ENCODE measurements around the gene SIN3A. TPM values are rescaled to one million over a fixed set of nuclear protein-coding genes. Genes with fewer than 3 reads are reported as not detected.
"Not testable (repeated sequence)": the region's sequence is repeated elsewhere in the genome, so short reads cannot be mapped to it uniquely, and the experiment has no call there.

The SIN3A gene
- polyA plus RNA-seq, 1 experiment, result 39.5 TPM

DNA sequence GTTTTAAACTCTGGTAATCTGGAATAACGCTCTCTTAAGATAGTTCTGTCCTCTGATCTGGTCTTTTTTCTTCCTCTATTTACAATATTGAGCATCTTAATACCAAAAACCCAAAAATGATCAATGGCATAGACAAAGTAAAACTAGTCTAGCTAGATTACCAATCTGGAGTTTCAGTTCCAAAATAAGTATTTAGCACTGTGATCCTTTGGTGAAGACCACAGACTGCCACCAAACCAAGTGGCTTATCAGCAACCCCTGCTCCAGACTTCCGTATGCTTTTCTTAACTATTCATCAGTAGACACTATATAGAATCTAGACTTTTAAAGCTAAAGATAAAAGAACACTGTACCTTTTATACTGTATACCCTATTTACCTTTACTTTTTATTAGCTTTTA, 47.6 kb downstream of the SIN3A start:
- Histone ChIP-seq H3K27me3 (ENCODE audit: control insufficient read depth, insufficient read depth, low read length) (no peaks in the 10 kb centered on the region), H3K36me3 (ENCODE audit: control insufficient read depth, insufficient read depth, low read length) (peaks cover 6% of the 10 kb centered on the region), H3K4me3 (ENCODE audit: low read depth, low read length) (no peak overlapping the region)
- ChIA-PET CTCF (no interaction called here), POLR2A (no interaction called here)
- TF ChIP-seq, protein P1, sequence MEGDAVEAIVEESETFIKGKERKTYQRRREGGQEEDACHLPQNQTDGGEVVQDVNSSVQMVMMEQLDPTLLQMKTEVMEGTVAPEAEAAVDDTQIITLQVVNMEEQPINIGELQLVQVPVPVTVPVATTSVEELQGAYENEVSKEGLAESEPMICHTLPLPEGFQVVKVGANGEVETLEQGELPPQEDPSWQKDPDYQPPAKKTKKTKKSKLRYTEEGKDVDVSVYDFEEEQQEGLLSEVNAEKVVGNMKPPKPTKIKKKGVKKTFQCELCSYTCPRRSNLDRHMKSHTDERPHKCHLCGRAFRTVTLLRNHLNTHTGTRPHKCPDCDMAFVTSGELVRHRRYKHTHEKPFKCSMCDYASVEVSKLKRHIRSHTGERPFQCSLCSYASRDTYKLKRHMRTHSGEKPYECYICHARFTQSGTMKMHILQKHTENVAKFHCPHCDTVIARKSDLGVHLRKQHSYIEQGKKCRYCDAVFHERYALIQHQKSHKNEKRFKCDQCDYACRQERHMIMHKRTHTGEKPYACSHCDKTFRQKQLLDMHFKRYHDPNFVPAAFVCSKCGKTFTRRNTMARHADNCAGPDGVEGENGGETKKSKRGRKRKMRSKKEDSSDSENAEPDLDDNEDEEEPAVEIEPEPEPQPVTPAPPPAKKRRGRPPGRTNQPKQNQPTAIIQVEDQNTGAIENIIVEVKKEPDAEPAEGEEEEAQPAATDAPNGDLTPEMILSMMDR (IDR thresholded peaks at IDR 0.05; ENCODE audit: insufficient read depth, low read depth, low read length), result no peak
- DNase-seq (ENCODE audit: low read depth), result no peak

DNA sequence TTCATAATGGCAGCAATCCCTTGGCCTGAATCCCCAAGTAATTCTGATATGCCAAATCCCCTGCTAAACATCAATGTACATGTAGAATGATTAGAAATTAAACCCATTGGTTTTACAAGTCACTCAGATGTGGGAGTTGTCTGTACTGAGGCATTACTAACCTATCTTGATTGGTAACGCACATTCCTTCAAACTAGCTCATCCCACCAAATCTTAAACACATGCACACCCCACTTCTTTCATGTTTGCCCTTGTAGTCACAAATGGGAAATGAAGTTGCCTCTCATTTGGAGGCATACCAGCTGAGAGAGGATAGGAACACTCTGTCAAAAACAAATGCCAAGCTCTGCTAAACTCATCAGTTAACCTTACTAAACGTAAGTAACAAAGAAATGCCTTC, 54.0 kb downstream of the SIN3A start:
- CTCF ChIA-PET, result interaction anchor here (1.0 kb wide), 1 partner anchor 17 kb away, joined by 3 read pairs; no protein-coding TSS in a partner anchor
- H3K4me3 ChIP-seq (ENCODE audit: low read depth, low read length), result no peak overlapping the region
- H3K27me3 ChIP-seq (ENCODE audit: control insufficient read depth, insufficient read depth, low read length), result no peaks in the 10 kb centered on the region
- TF ChIP-seq, protein P1 (IDR thresholded peaks at IDR 0.05; ENCODE audit: insufficient read depth, low read depth, low read length), result no peak
- DNase-seq (ENCODE audit: low read depth), result peak; percentile 15
- POLR2A ChIA-PET, result no interaction called here
- H3K36me3 ChIP-seq (ENCODE audit: control insufficient read depth, insufficient read depth, low read length), result peaks cover 21% of the 10 kb centered on the region

DNA sequence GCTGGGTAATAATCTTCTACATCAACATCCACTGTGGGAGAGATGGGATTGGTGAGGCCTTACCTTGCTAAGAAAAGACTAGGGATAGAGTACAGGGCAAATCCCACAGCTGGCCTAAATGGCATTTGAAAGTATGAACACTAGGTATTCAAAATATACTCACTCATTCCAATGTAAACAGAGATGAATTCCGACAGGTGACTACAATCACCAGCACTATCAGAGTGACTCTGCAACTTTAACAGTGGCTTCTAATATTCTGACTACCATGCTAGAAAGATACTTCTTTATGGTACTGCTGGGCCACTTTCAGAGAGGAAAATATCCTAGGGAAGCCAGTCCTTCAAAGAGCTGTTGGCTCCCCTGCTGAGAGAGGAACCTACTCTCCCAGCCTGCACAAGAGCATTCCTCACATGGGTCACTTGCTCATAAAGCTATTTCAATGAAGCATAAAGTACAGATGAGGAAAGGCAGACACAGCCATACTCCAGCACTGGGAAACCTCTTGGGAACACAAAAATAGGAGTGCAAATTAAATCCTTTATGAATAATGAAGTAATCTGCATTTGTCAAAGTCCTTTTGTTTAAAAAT, 61.6 kb downstream of the SIN3A start:
- H3K4me3 ChIP-seq (ENCODE audit: low read depth, low read length), result no peak overlapping the region
- no peak for DNase-seq (ENCODE audit: low read depth)
- no peaks in the 10 kb centered on the region for H3K27me3 ChIP-seq (ENCODE audit: control insufficient read depth, insufficient read depth, low read length)
- TF ChIP-seq, protein P1 (IDR thresholded peaks at IDR 0.05; ENCODE audit: insufficient read depth, low read depth, low read length), result no peak
- peaks cover 39% of the 10 kb centered on the region for H3K36me3 ChIP-seq (ENCODE audit: control insufficient read depth, insufficient read depth, low read length)
- ChIA-PET CTCF (no interaction called here), POLR2A (no interaction called here)

DNA sequence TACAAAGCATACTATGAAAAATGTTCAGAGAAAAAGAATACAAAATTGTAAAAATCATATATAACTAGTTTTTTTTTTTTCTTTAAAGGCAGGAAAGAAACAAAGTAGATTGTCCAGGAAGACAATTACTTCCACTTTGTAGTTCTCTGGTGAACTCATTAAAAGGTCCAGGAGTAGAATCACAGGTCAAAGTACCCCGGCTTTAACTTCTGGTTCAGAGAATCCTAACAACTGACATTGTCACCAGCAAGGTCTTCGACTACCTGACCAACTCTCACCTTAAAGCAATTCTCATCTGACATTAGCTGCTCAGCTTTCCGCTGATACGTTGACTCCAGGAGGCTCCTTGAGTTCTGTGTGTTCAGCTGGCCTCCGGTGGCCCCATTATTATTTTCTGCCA, 67.5 kb downstream of the SIN3A start:
- H3K27me3 ChIP-seq (ENCODE audit: control insufficient read depth, insufficient read depth, low read length); H3K4me3 ChIP-seq (ENCODE audit: low read depth, low read length); POLR2A ChIA-PET; DNase-seq (ENCODE audit: low read depth): not testable (repeated sequence)
- CTCF ChIA-PET, result interaction anchor here (0.7 kb wide), 1 partner anchor 76 kb away, joined by 4 read pairs; no protein-coding TSS in a partner anchor
- peaks cover 17% of the 10 kb centered on the region for H3K36me3 ChIP-seq (ENCODE audit: control insufficient read depth, insufficient read depth, low read length)

DNA sequence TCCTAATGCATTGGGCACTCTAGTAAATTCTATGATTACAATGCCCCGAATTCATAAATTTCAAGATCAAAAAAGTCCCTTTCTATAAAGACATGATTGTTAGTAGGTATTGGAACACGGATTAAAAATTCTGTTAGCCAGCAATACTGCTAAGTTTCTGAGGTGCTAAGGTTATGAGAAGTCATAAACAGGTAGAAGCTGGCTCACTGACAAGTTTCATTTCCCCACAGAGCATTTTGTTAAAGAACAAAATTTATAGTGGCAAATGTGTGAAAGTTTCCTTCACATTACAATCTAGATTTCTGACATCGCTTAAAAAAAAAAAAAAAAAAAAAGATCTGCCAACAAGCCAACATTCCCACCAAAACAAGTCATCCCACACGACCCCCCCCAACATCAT, 70.7 kb downstream of the SIN3A start:
- DNase-seq (ENCODE audit: low read depth), result no peak
- CTCF ChIA-PET, result interaction anchor here (1.6 to 3.9 kb wide), 2 partner anchors 11 to 12 kb away, joined by 3 to 19 read pairs; partner anchors contain the start of gene MAN2C1
- peaks cover 10% of the 10 kb centered on the region for H3K36me3 ChIP-seq (ENCODE audit: control insufficient read depth, insufficient read depth, low read length)
- no peak overlapping the region for H3K4me3 ChIP-seq (ENCODE audit: low read depth, low read length)
- TF ChIP-seq, protein P1 (IDR thresholded peaks at IDR 0.05; ENCODE audit: insufficient read depth, low read depth, low read length), result no peak
- no peaks in the 10 kb centered on the region for H3K27me3 ChIP-seq (ENCODE audit: control insufficient read depth, insufficient read depth, low read length)
- POLR2A ChIA-PET, result no interaction called here
